ENCODE results near the gene ORMDL3. TPM values are rescaled to one million over a fixed set of nuclear protein-coding genes. Genes with fewer than 3 reads are reported as not detected.

ORMDL3 gene
- total and polyA plus RNA-seq, 2 donors (not counting 1 experiment from before 2014, with no cell fraction given) = 30.1 to 48.1 TPM

GRCh38 chr17:39927929-39928857 lies 792 bp upstream of the ORMDL3 start:
- H3K9me3 ChIP-seq (ENCODE audit: control insufficient read depth, insufficient read depth, low read depth, low read length) = no peaks in the 10 kb centered on the region
- H3K36me3 ChIP-seq (ENCODE audit: control insufficient read depth, insufficient read depth, low read length) = peaks cover 3% of the 10 kb centered on the region
- peak overlapping the region; percentile 89 for H3K27ac ChIP-seq (ENCODE audit: insufficient read depth, low read length)
- H4K20me1 ChIP-seq (ENCODE audit: control insufficient read depth, extremely low read depth, insufficient read depth, low read length) = no peaks in the 10 kb centered on the region
- peak overlapping the region; percentile 33 for H3K9ac ChIP-seq (ENCODE audit: insufficient read depth, low read length)
- no peaks in the 10 kb centered on the region for H3K27me3 ChIP-seq (ENCODE audit: control insufficient read depth, insufficient read depth, low read length)
- H3K4me3 ChIP-seq (replicated peaks in 1 of 4; ENCODE audit: control extremely low read depth in 1 of 4, insufficient read depth in 1 of 4, low read depth in 3 of 4, low read length in 4 of 4) = peak overlapping the region; percentile 57 to 95 (median 78)
- peaks cover 30% of the 10 kb centered on the region for H3K79me2 ChIP-seq (ENCODE audit: control insufficient read depth, insufficient read depth, low read length)
- peak in 1 of 2 donors; percentile 23 for DNase-seq (ENCODE audit: low read depth in 2 of 2)
- peak overlapping the region; percentile 98 for H3K4me2 ChIP-seq (ENCODE audit: extremely low read depth, insufficient read depth, low read length)
- H3K4me1 ChIP-seq (ENCODE audit: control insufficient read depth, extremely low read depth, insufficient read depth, low read length) = peaks cover 37% of the 10 kb centered on the region
- H2AFZ ChIP-seq (ENCODE audit: low read length) = peak overlapping the region; percentile 84
- no peak for TF ChIP-seq EZH2 (IDR thresholded peaks at IDR 0.05; ENCODE audit: low read length, missing control alignments)
- no peak for TF ChIP-seq CTCF (conservative IDR thresholded peaks at IDR 0.05 in 1 of 2, IDR thresholded peaks at IDR 0.05 in 1 of 2; ENCODE audit: low read depth in 1 of 2, low read length in 2 of 2)

GRCh38 chr17:39926588-39927100 lies 757 bp downstream of the ORMDL3 start:
- TF ChIP-seq CTCF (conservative IDR thresholded peaks at IDR 0.05 in 1 of 2, IDR thresholded peaks at IDR 0.05 in 1 of 2; ENCODE audit: low read depth in 1 of 2, low read length in 2 of 2) (no peak), EZH2 (IDR thresholded peaks at IDR 0.05; ENCODE audit: low read length, missing control alignments) (no peak)
- Histone ChIP-seq H3K27me3 (ENCODE audit: control insufficient read depth, insufficient read depth, low read length) (no peaks in the 10 kb centered on the region), H3K4me1 (ENCODE audit: control insufficient read depth, extremely low read depth, insufficient read depth, low read length) (peaks cover 37% of the 10 kb centered on the region), H3K36me3 (ENCODE audit: control insufficient read depth, insufficient read depth, low read length) (peaks cover 12% of the 10 kb centered on the region), H3K9me3 (ENCODE audit: control insufficient read depth, insufficient read depth, low read depth, low read length) (no peaks in the 10 kb centered on the region), H3K4me2 (ENCODE audit: extremely low read depth, insufficient read depth, low read length) (peak overlapping the region; percentile 99), H3K27ac (ENCODE audit: insufficient read depth, low read length) (peak overlapping the region; percentile 89), H3K79me2 (ENCODE audit: control insufficient read depth, insufficient read depth, low read length) (peaks cover 30% of the 10 kb centered on the region), H4K20me1 (ENCODE audit: control insufficient read depth, extremely low read depth, insufficient read depth, low read length) (no peaks in the 10 kb centered on the region), H3K4me3 (replicated peaks in 1 of 4; ENCODE audit: control extremely low read depth in 1 of 4, insufficient read depth in 1 of 4, low read depth in 3 of 4, low read length in 4 of 4) (peak overlapping the region; percentile 77 to 95 (median 82)), H2AFZ (ENCODE audit: low read length) (no peak overlapping the region), H3K9ac (ENCODE audit: insufficient read depth, low read length) (peak overlapping the region; percentile 73)
- DNase-seq (ENCODE audit: low read depth in 2 of 2) = peak in 1 of 2 donors; percentile 18

- Histone ChIP-seq H3K4me1 (ENCODE audit: control insufficient read depth, extremely low read depth, insufficient read depth, low read length) (peaks cover 37% of the 10 kb centered on the region), H4K20me1 (ENCODE audit: control insufficient read depth, extremely low read depth, insufficient read depth, low read length) (no peaks in the 10 kb centered on the region), H3K9ac (ENCODE audit: insufficient read depth, low read length) (no peak overlapping the region), H3K9me3 (ENCODE audit: control insufficient read depth, insufficient read depth, low read depth, low read length) (no peaks in the 10 kb centered on the region), H3K4me3 (replicated peaks in 1 of 4; ENCODE audit: control extremely low read depth in 1 of 4, insufficient read depth in 1 of 4, low read depth in 3 of 4, low read length in 4 of 4) (peak overlapping the region; percentile 77 to 95 (median 82)), H2AFZ (ENCODE audit: low read length) (no peak overlapping the region), H3K36me3 (ENCODE audit: control insufficient read depth, insufficient read depth, low read length) (peaks cover 16% of the 10 kb centered on the region), H3K4me2 (ENCODE audit: extremely low read depth, insufficient read depth, low read length) (peak overlapping the region; percentile 99), H3K27ac (ENCODE audit: insufficient read depth, low read length) (no peak overlapping the region), H3K79me2 (ENCODE audit: control insufficient read depth, insufficient read depth, low read length) (peaks cover 30% of the 10 kb centered on the region), H3K27me3 (ENCODE audit: control insufficient read depth, insufficient read depth, low read length) (no peaks in the 10 kb centered on the region)
- DNase-seq (ENCODE audit: low read depth in 2 of 2) = no peak
- TF ChIP-seq EZH2 (IDR thresholded peaks at IDR 0.05; ENCODE audit: low read length, missing control alignments) (no peak), CTCF (conservative IDR thresholded peaks at IDR 0.05 in 1 of 2, IDR thresholded peaks at IDR 0.05 in 1 of 2; ENCODE audit: low read depth in 1 of 2, low read length in 2 of 2) (no peak)
Observed at GRCh38 chr17:39926135-39926587, 1.2 kb downstream of the ORMDL3 start.
